Cardiac muscle cell (in vitro differentiated cells and primary cell): Measurements from ENCODE around the gene ZBTB17. TPM values are rescaled to one million over a fixed set of nuclear protein-coding genes. Genes with fewer than 3 reads are reported as not detected.

ENCODE experiments used
- DNase-seq, 2 donors: peaks; one replicate each; pipeline versions ENCODE4 v3.0.0 to v3.0.0-alpha.2; 2010 to 2017; ENCODE audit warnings: low read depth in 1 of 2, low spot score in 1 of 2
- H3K27ac ChIP-seq: fragments of 200-600 bp; sonication (generic); 2 replicates; pipeline ENCODE4 v1.5.1; 2016
- H3K27me3 ChIP-seq: fragments of 200-600 bp; sonication (generic); 2 replicates; pipeline ENCODE4 v1.6.0; 2016; ENCODE audit warnings: control low read depth
- H3K36me3 ChIP-seq: fragments of 200-600 bp; sonication (generic); 2 replicates; pipeline ENCODE4 v1.5.1; 2016; ENCODE audit warnings: control low read depth
- H3K4me1 ChIP-seq: fragments of 200-600 bp; sonication (generic); 2 replicates; pipeline ENCODE4 v1.8.1; 2017; ENCODE audit warnings: low read depth, mild to moderate bottlenecking, mixed run types
- H3K4me3 ChIP-seq: fragments of 200-600 bp; sonication (generic); 2 replicates; pipeline ENCODE4 v1.5.1; 2016; ENCODE audit warnings: mild to moderate bottlenecking
- H3K9me3 ChIP-seq: fragments of 200-600 bp; sonication (generic); 2 replicates; pipeline ENCODE4 v1.5.1; 2017; ENCODE audit warnings: low read depth, mild to moderate bottlenecking, control low read depth
- polyA plus RNA-seq: library from polyadenylated mRNA; unstranded; fragments of >200 nt; fragmentation: Nextera tagmentation; extraction: Ambion mirVana; gene quantifications from 2 replicates; pipeline ENCODE4 v1.2.1, GENCODE V29; 2016
- total RNA-seq: library from RNA; depleted of rRNA; stranded (reverse); fragments of >200 nt; gene quantifications from 2 replicates; pipeline ENCODE4 v1.2.3, GENCODE V29; 2016
- TF ChIP-seq, protein P1 (sequence below): IDR thresholded peaks from 2 replicates; pipeline ENCODE4 v1.5.1; 2012; ENCODE audit warnings: low read depth, mild to moderate bottlenecking, low read length

ZBTB17 gene
- total and polyA plus RNA-seq, 2 experiments from 2014 or later, result 47.1 to 64.0 TPM

DNA sequence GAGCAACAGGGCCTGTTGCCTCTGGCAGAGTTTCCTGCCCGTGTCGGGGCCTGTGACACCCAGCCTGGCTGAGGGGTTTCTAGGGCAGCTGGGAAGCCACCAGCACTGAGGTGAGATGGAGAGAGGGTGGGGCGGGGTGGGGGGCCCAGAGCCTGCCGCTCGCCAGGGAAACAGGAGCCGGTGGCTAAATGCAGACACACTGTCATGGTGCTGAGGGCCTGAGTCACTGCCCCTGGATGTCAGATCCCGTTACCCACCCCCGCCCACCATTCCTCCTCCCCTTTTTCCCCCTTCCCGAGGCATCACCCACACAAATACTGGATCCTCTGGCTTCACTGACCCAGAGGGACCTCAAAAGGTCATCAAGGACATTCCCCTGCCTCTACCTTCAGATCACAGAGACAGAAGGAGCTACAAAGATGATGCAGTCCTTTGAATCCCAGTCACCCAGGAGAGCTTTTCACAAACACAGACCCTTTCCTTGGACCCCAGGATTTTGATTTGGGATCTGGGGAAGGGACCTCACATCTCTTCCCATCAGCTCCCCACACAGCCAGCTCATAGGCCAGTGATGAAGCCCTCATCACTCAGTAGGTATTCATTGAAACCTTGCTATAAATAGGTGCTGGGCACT lies 43.9 kb upstream of the ZBTB17 start:
- no peak overlapping the region for H3K4me3 ChIP-seq
- no peaks in the 10 kb centered on the region for H3K9me3 ChIP-seq
- H3K36me3 ChIP-seq, result no peaks in the 10 kb centered on the region
- no peaks in the 10 kb centered on the region for H3K27me3 ChIP-seq
- peak in 1 of 2 donors; percentile 52 for DNase-seq
- peaks cover 55% of the 10 kb centered on the region for H3K4me1 ChIP-seq
- H3K27ac ChIP-seq, result peak overlapping the region; percentile 100
- TF ChIP-seq, protein P1, sequence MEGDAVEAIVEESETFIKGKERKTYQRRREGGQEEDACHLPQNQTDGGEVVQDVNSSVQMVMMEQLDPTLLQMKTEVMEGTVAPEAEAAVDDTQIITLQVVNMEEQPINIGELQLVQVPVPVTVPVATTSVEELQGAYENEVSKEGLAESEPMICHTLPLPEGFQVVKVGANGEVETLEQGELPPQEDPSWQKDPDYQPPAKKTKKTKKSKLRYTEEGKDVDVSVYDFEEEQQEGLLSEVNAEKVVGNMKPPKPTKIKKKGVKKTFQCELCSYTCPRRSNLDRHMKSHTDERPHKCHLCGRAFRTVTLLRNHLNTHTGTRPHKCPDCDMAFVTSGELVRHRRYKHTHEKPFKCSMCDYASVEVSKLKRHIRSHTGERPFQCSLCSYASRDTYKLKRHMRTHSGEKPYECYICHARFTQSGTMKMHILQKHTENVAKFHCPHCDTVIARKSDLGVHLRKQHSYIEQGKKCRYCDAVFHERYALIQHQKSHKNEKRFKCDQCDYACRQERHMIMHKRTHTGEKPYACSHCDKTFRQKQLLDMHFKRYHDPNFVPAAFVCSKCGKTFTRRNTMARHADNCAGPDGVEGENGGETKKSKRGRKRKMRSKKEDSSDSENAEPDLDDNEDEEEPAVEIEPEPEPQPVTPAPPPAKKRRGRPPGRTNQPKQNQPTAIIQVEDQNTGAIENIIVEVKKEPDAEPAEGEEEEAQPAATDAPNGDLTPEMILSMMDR, result no peak

DNA sequence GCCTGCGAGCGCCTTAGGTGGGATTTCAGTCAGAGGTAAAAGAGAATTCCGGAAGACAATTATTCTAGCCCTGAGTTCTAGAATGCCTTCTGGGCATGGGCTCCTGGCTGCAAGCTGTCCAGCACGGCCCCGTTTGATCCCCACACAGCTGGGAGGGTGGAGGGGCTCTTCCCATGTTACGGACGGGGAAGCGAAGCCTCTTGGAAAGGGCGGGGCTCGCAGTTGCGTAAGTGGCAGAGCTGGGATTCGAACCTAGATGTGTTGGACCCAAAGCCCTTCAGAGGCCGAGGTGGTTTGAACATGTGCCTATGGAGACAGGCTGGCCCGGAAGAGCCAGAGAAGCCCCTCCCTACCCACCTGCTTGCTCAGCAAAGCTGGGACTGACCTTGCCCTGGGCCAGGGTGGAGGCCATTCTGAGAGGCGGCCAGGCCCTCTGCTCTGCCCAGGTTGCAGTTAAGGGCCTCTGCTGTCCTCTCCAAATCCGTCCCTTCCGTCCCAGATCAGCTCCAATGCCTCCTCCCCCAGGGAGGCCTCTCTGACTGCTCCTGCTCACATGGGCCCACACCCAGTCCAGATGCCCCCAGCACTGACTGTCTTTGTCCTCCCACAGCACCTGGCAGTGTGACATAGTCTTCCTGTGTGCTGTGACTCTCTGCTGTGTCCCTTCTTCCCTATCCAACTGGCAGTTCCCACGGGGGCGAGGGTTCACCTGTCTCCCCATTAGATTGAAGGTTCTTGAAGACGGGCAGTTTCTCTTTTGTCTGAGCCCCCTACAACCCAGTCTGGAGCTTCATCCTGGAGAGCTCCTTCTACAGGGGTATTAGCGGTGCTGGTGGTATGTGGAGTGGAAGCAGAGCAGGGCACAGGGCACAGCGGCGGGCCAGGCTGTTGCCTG lies 43.1 kb upstream of the ZBTB17 start:
- DNase-seq, result no peak
- H3K4me1 ChIP-seq, result peaks cover 63% of the 10 kb centered on the region
- no peaks in the 10 kb centered on the region for H3K9me3 ChIP-seq
- TF ChIP-seq, protein P1, result no peak
- H3K36me3 ChIP-seq, result no peaks in the 10 kb centered on the region
- H3K27me3 ChIP-seq, result no peaks in the 10 kb centered on the region
- H3K4me3 ChIP-seq, result no peak overlapping the region
- H3K27ac ChIP-seq, result peak overlapping the region; percentile 100

DNA sequence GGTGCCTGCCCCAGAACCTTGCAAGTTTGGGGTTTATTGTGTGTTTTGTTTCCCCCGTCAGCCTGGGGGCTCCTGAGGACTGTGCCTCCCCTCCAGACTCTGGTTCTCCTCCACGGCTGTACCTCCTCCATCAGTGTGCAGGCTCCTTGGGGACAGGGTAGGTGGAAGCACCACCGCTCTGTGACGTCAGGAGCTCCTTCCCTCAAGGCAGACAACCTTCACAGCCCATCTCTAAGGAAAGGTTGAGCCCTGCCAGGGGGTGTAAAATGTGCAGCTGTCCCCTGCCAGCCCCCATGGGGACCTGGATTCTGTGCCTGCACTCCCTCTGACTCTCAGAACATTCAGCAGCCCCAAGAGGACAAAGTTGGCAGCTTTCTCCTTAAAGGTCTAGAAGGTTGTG lies 42.4 kb upstream of the ZBTB17 start:
- no peak overlapping the region for H3K4me3 ChIP-seq

DNA sequence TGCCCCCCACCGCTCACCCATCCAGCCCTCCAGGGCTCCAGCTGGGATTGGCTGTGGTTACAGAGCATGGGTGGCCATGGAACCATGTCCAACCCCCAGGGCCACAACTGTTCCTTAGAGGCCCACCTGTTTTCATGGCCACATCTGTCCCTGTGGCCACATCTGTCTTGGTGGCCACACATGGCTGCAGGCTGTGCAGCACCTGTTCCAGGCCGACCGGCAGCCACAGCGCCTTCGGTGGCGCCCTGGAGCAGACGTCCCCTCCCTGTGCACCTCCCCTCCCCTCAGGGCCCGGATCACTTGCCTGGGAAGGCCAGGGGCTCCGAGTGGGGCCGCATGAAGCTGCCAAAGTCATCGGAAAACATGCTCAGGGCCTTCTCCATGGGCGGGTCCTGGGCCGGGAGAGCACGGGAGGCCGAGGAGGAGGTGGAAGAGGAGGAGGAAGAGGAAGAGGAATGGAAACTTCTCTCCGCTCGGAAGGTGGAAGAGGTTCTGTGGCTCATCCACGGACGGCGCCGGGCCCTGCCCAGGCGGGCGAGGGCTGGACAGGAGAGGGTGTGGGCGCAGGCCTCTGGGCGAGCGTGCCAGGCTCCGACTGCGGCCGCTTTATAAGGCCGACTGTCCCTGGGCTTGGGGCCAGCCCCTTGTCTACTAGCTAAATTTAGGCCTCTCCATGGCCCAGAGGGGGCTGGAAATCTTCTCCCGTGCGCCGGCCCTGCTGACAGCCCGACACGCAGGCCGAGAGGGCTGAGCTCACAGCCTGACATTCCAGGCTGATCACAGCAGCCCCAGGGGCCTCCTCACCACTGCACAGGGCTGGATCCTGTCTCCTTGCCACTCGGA lies 41.8 kb upstream of the ZBTB17 start, which contains the start of gene HSPB7:
HSPB7 (minus strand) TSS at position 583 of the 843 bp plus-strand sequence; CDS start at position 503, 80 bp downstream.
- Histone ChIP-seq H3K36me3 (no peaks in the 10 kb centered on the region), H3K4me3 (peak within 1 kb of the TSS; percentile 42), H3K27me3 (no peaks in the 10 kb centered on the region), H3K27ac (peak within 1 kb of the TSS; percentile 100), H3K9me3 (no peaks in the 10 kb centered on the region), H3K4me1 (peaks cover 69% of the 10 kb centered on the region)
- TF ChIP-seq, protein P1, result no peak
- DNase-seq, result peak; percentile 90 to 97

More for the DNA sequence above, 42.4 kb upstream of the ZBTB17 start:
- TF ChIP-seq, protein P1, result no peak
- H3K36me3 ChIP-seq, result no peaks in the 10 kb centered on the region
- H3K9me3 ChIP-seq, result no peaks in the 10 kb centered on the region
- no peaks in the 10 kb centered on the region for H3K27me3 ChIP-seq
- no peak for DNase-seq
- peaks cover 69% of the 10 kb centered on the region for H3K4me1 ChIP-seq
- peak overlapping the region; percentile 100 for H3K27ac ChIP-seq

DNA sequence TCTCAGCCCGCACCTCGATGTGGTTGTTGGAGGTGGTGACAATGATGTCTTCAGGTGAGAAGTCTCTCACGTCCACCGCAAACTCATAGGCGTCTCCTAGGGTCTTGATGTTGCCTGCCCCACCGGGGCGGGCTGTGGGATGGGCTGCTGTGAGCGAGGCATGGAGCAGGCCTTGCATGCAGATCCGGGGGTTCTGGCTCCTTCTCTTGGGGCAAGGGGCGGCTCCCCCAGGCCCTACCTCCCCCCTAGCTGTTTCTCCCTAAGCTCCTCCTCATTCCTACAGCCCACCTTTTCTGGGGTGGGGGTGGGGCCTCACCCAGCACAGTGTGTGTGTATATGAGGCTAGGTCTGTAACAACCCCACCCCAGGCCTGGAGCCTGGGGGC lies 41.2 kb upstream of the ZBTB17 start:
- Histone ChIP-seq H3K36me3 (no peaks in the 10 kb centered on the region), H3K27me3 (no peaks in the 10 kb centered on the region), H3K4me1 (peaks cover 72% of the 10 kb centered on the region), H3K4me3 (peak overlapping the region; percentile 42), H3K9me3 (no peaks in the 10 kb centered on the region), H3K27ac (peak overlapping the region; percentile 100)
- no peak for DNase-seq
- TF ChIP-seq, protein P1, result no peak
